Stromal cell of bone marrow (primary cell): ENCODE results near the gene FAM89B.

Experiments used
- DNase-seq: peaks from one replicate; pipeline ENCODE4 v3.0.0-alpha.2; 2012; ENCODE audit warnings: low read depth

The FAM89B gene

GRCh38 chr11:65588199-65589054, 16.1 kb downstream of the FAM89B start:
- DNase-seq = no peak

DNA sequence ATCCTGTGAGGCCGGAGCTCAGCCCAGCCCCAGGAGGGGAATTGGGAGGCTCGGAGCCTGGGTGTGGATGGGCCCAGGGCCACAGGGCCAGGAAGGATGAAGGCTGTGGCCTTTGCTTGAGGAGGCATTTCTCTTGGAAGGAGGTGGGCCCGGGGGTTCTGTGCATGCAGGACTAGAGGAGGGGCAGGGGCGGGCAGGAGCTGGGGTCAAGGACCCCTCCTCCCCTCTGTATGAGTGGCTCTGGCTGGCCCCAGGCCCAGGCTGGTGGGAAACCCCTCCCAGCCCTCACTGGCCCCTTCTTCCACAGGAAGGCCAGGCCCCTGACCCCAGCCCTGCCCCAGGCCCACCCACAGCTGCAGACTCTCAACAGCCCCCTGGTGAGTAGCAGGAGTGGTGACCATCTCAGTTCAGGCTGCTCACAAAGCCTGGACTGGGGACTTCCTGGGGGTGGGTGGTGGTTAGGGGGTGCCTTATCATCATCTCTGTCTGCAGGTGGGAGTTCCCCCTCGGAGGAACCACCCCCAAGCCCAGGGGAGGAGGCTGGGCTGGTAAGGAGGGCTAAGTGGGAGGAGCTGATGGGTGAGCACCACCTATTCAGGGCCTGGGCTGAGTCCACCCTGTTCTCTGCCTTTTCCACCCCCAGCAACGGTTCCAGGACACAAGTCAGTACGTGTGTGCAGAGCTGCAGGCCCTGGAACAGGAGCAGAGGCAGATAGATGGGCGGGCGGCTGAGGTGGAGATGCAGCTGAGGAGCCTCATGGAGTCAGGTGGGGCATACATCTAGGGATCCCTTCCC, 17.3 kb downstream of the FAM89B start:
- no peak for DNase-seq

GRCh38 chr11:65590240-65590738, 18.0 kb downstream of the FAM89B start:
- DNase-seq = no peak

- DNase-seq = no peak
Measured at GRCh38 chr11:65591939-65592857, 19.9 kb downstream of the FAM89B start.

DNA sequence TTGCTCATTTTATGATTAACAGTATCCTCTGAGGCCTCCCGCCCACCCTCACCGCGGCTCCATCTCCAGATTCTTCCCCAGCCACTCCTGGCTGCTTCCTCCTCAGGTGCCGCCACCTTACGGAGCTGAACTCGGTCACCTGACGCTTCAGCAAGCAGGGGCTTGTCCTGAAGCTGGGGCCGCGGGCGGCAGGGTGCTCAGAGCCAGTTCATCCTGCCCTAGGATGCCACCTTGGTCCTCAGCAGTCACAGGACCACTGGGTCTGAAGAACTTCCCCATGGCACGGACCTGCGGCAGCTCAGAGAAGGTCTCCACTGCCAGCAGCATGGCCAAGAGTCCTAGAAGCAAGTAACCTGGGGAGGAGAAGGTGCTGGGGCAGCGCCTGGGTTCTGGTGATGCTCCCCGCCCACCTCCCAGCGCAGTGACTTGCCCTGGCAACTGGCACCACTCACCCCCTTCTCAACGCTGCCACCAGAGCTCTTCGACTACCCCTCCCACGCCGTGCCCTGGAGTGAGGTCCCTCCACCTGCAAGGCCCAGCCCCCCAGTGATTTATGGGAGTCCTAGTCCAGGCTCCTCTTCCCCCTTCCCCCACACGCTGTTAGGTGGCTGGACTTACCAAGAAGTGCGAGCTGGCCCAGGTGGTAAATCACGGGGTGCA, 20.6 kb downstream of the FAM89B start:
- no peak for DNase-seq

DNA sequence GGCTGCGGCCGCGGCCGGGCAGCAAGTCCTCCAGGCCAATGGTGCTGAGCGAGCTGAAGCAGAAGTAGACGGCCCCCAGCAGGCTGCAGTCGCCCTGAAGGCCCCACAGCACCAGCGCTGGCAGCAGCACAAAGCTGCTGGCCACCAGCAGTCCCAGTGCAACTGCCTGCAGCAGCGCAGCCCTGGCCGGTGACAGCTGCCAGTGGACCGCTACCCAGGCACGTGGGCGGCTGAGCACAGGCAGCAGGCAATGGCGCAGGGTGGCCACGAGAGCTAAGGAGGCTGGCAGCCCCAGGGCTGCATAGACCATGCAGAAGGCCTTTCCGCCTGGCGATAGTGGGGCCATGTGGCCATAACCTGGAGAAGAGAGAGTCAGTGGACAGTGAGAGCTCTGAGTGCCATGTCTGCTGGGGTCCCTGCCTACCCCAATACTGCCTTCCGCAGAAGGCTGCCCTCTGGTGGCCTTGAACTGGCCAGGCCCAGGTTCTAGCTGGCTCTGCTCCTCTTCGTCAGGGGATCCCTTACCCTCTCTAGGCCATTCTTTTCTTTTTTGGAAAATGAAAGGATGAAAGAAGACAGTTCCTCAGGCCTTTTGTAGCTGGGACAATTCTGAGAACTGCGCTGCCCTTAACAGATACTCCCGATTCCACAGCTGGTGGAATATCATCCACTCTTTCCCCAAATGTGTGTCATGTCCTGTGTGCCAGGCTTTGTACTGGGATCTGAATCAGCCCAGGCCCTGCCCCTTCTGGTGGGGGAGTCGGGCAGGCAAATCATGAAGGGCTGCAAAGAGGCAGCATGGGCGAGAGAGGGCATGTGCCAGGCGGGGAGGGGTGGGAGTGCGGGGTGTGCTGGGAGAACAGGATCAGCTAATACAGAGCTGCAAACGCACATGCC, 21.4 kb downstream of the FAM89B start:
- no peak for DNase-seq

DNA sequence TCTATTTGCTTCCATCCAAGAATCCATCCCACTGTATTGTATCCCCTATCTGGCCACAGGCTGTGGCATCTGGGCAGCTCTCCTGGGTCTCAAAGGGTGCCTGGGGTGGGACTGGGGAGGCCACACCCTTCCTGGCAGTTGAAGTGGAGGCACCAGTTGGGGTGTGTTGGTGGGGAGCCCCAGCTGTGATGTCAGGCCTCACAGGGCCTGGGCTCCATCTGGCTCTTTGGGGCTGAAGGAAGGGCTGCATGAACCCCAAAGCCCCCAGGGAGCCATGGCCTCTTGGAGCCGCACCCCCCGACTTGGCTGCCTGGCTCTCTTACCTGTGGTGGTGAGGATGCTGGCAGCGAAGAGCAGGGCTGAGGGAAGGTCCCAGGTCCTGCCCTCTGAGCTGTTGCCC, 22.8 kb downstream of the FAM89B start:
- no peak for DNase-seq

- no peak for DNase-seq
Measured at GRCh38 chr11:65595543-65596281, 23.4 kb downstream of the FAM89B start, which contains the start of gene KCNK7. Gene KCNK7, minus strand, starts transcription at chr11:65595800. Its CDS starts 28 bp downstream, at chr11:65595772.

DNA sequence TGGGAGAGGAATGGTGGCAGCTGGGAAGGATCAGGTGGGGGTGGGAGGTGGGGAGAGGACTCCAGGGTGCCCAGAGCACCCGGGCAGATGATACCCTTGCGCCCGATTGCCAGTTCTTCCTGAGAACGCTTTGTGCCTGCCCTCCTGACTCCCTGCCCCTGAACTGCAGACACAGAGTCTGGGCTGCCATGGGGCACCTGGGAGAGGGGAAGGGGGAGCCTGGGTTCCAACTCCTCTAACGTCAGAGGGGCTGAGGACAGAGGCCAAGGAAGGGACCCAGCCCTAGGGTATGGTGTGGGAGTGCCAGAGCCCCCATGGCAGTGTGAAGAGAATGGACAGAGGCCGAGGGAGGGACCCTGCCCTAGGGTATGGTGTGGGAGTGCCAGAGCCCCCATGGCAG, 24.2 kb downstream of the FAM89B start:
- no peak for DNase-seq

GRCh38 chr11:65598258-65598699, 25.9 kb downstream of the FAM89B start:
- DNase-seq = no peak

GRCh38 chr11:65599216-65599954, 27.0 kb downstream of the FAM89B start:
- DNase-seq = no peak

- DNase-seq = no peak
Measured at GRCh38 chr11:65599955-65600246, 27.6 kb downstream of the FAM89B start.

DNA sequence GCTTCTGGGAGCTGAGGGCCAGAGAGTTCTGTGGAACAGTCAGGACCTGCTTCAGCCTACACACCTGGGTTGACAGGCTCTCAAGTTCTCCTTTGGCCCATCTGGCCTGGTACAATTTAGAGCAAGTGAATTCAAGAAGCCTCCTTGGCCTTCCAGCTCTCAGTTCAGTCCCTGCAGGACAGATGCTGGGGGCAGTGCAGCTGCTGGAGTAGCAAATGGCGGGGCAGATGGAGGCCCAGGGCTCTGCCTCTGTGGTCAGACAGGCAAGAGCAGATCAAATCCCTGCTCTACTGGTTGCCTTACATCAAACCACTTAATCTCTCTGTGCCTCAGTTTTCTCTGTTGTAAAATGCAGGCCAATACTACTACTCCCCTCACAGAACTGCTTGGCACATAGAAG, 31.9 kb downstream of the FAM89B start:
- DNase-seq = no peak

DNA sequence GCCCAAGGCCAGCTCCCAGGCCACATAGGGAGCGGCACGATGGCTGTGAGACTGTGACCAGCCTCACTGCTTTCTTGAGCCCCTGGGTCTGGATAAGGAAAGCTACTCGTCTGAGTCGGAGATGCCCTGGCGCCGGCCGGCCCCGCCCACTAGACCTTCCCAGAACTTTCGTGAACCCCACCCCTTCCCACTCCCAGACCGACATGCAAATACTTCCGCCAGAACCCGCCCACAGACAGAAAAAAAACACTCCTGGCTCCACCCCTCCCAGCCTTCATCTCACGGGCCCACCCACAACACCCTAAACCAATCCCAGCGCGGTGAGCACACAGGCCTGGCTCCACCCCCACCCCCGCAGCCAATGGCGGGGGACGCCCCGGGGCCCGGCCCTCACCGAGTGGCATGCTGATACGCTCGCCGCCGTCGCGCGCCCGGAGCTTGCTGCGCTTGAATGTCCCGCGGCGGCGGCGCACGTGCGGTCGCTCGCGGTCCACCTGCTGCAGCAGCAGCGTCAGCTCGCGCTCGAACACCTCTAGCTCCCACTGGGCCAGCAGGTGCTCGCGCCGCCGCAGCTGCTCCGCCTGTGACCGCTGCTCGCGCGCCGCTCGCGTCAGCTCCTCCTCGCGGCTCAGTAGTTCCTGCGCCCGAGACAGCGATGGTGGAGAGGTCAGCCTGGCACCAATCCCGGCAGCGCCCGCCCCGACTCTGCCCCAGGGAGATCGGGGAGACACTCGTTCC, 34.7 kb downstream of the FAM89B start:
- DNase-seq = peak; percentile 87

DNA sequence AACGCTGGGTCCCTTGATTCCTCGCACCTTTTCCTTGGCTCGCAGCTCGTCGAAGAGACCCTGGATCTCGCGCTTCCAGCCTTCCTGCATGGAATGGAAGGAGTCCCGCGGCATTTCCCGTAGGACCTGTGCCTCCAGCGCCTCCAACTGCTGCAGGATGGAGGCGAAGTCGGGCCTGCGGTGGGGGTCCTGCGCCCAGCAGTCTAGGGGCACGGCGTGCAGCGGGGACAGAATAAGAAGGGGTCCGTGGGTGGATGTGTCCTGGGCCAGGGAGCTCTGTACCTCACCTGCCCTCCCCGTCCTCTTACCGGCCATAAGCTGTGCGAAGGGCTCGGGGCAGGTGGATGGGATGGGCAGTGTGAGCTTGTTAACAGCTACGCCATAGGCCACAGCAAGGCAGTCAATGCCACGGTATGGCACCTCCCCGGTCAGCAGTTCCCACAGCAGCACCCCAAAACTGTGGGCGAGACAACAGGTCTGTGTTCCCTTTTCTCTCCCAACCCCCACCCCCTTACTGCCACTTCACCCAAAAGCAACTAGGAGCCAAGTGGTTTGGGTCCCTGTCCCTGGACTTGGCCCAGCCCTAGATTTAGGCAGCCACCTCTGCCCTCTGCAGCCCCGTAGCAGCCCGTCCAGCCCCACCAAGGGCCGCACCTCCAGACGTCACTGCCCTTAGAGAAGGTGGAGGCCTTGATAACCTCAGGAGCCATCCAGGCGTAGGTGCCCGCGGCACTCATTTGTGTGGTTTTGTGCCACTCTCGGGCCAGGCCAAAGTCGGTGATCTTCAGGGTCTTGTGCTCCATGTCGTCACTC, 35.5 kb downstream of the FAM89B start:
- DNase-seq = no peak

GRCh38 chr11:65609229-65609628, 36.9 kb downstream of the FAM89B start:
- no peak for DNase-seq

GRCh38 chr11:65609665-65610064, 37.3 kb downstream of the FAM89B start:
- DNase-seq = no peak
